Activated CD4-positive, alpha-beta T cell treated with anti-CD3 and anti-CD28 coated beads for 36 hours (primary cell): Measurements from ENCODE around the gene HDC. TPM values are rescaled to one million over a fixed set of nuclear protein-coding genes. Genes with fewer than 3 reads are reported as not detected.

Source experiments
- ATAC-seq: fragments of 200-7000 bp; cut with Tn5 transposase; one replicate; pipeline ENCODE4 v1.10.0; 2021; ENCODE audit warnings: mild to moderate bottlenecking, moderate library complexity
- CTCF ChIA-PET: fragments of 350-600 bp; sonication (Branson Sonifier 250); formaldehyde crosslinking; loops from one replicate; lab custom pipeline; 2021; ENCODE audit warnings: antibody characterized with exemption; lab: Charles Lee
- POLR2A ChIA-PET: fragments of 350-600 bp; sonication (Branson Sonifier 250); formaldehyde crosslinking; loops from one replicate; lab custom pipeline; 2021; ENCODE audit warnings: antibody characterized with exemption, inconsistent platforms; lab: Charles Lee
- DNase-seq: peaks from one replicate; pipeline ENCODE4 v3.0.0-alpha.2; 2020
- H3K27ac Mint-ChIP-seq: one replicate; pipeline ENCODE4 v1.8.0; 2021; ENCODE audit warnings: mixed read lengths
- H3K27me3 Mint-ChIP-seq: one replicate; pipeline ENCODE4 v1.8.0; 2021; ENCODE audit warnings: mixed read lengths
- H3K36me3 Mint-ChIP-seq: one replicate; pipeline ENCODE4 v1.8.0; 2021; ENCODE audit warnings: low read depth, mixed read lengths
- H3K4me1 Mint-ChIP-seq: one replicate; pipeline ENCODE4 v1.8.0; 2021; ENCODE audit warnings: mixed read lengths
- H3K4me3 Mint-ChIP-seq: one replicate; pipeline ENCODE4 v1.8.0; 2021; ENCODE audit warnings: mild to moderate bottlenecking, moderate library complexity, mixed read lengths
- H3K9me3 Mint-ChIP-seq: one replicate; pipeline ENCODE4 v1.8.0; 2021; ENCODE audit warnings: low read depth, mixed read lengths
- intact Hi-C, 2 experiments: fragments of 100-400 bp; cut with DNase I in 1 of 2; cut with micrococcal nuclease in 1 of 2; formaldehyde crosslinking; loops; one replicate each; pipeline versions ENCODE4 v1.14.2 to v1.15.1; 2022 to 2024; cut with DNase I, micrococcal nuclease
- total RNA-seq, 2 experiments: library from RNA; stranded (reverse); gene quantifications; one replicate each; pipeline ENCODE4 v1.2.3, GENCODE V29; 2021

Gene HDC
- total RNA-seq, 2 experiments from 2014 or later = 0.18 to 0.32 TPM

GRCh38 chr15:50256188-50257041 is 9.1 kb downstream of the HDC start:
- ChIA-PET CTCF (interaction anchor here (1.1 kb wide), 1 partner anchor 10 kb away, joined by 3 read pairs; no protein-coding TSS in a partner anchor), POLR2A (no interaction called here)
- Mint-ChIP-seq H3K4me1 (peaks cover 39% of the 10 kb centered on the region), H3K36me3 (no peaks in the 10 kb centered on the region), H3K9me3 (no peaks in the 10 kb centered on the region), H3K27me3 (no peaks in the 10 kb centered on the region), H3K27ac (no peak overlapping the region), H3K4me3 (no peak overlapping the region)
- no peak for DNase-seq
- intact Hi-C loops = no loop called here
- no peak for ATAC-seq

- intact Hi-C loops = no loop called here
- POLR2A ChIA-PET = no interaction called here
- CTCF ChIA-PET = no interaction called here
- Mint-ChIP-seq H3K27ac (no peak overlapping the region), H3K9me3 (no peaks in the 10 kb centered on the region), H3K36me3 (peaks cover 2% of the 10 kb centered on the region), H3K4me3 (no peak overlapping the region), H3K4me1 (peaks cover 29% of the 10 kb centered on the region), H3K27me3 (no peaks in the 10 kb centered on the region)
- ATAC-seq (no peak), DNase-seq (no peak)
These were observed 13.0 kb downstream of the HDC start for GRCh38 chr15:50252556-50252955.

GRCh38 chr15:50251638-50252182 is 13.8 kb downstream of the HDC start:
- no peak overlapping the region for H3K4me3 Mint-ChIP-seq
- CTCF ChIA-PET = no interaction called here
- no peak for DNase-seq
- no peak for ATAC-seq
- peaks cover 2% of the 10 kb centered on the region for H3K36me3 Mint-ChIP-seq
- no peaks in the 10 kb centered on the region for H3K27me3 Mint-ChIP-seq
- no peaks in the 10 kb centered on the region for H3K9me3 Mint-ChIP-seq
- H3K4me1 Mint-ChIP-seq = peaks cover 30% of the 10 kb centered on the region
- intact Hi-C loops = no loop called here
- POLR2A ChIA-PET = no interaction called here
- H3K27ac Mint-ChIP-seq = no peak overlapping the region

- ChIA-PET POLR2A (interaction anchor here (4.1 kb wide), 1 partner anchor 11 kb away, joined by 34 read pairs; no protein-coding TSS in a partner anchor), CTCF (interaction anchor here (0.7 to 0.9 kb wide), 2 partner anchors 12 to 65 kb away, joined by 3 to 4 read pairs; no protein-coding TSS in a partner anchor)
- DNase-seq (no peak), ATAC-seq (no peak)
- intact Hi-C loops = no loop called here
- Mint-ChIP-seq H3K9me3 (no peaks in the 10 kb centered on the region), H3K27me3 (no peaks in the 10 kb centered on the region), H3K4me3 (no peak overlapping the region), H3K4me1 (peaks cover 33% of the 10 kb centered on the region), H3K27ac (no peak overlapping the region), H3K36me3 (peaks cover 2% of the 10 kb centered on the region)
These were observed 14.6 kb downstream of the HDC start for GRCh38 chr15:50250760-50251394.

GRCh38 chr15:50249704-50250103 is 15.8 kb downstream of the HDC start:
- H3K27ac Mint-ChIP-seq = peak overlapping the region; percentile 96
- peaks cover 33% of the 10 kb centered on the region for H3K4me1 Mint-ChIP-seq
- ATAC-seq (no peak), DNase-seq (no peak)
- ChIA-PET CTCF (interaction anchor here (1.0 to 4.0 kb wide), 5 partner anchors 9 to 113 kb away, joined by 3 to 32 read pairs (median 4); partner anchors contain the start of gene SLC27A2), POLR2A (interaction anchor here (4.1 kb wide), 1 partner anchor 12 kb away, joined by 34 read pairs; no protein-coding TSS in a partner anchor)
- H3K9me3 Mint-ChIP-seq = no peaks in the 10 kb centered on the region
- H3K27me3 Mint-ChIP-seq = no peaks in the 10 kb centered on the region
- intact Hi-C loops = loop anchor here (1.0 to 10.0 kb wide), 6 partner anchors 11 to 635 kb away; partner anchors contain the start of genes DTWD1 (in 1 of the 2), FAM227B (in 1 of the 2) and SLC27A2 (in 1 of the 2)
- no peak overlapping the region for H3K4me3 Mint-ChIP-seq
- H3K36me3 Mint-ChIP-seq = peaks cover 2% of the 10 kb centered on the region

GRCh38 chr15:50248994-50249582 is 16.4 kb downstream of the HDC start:
- CTCF ChIA-PET = interaction anchor here (1.0 to 4.0 kb wide), 6 partner anchors 8 to 112 kb away, joined by 3 to 32 read pairs (median 6); partner anchors contain the start of gene SLC27A2
- POLR2A ChIA-PET = interaction anchor here (0.9 to 4.1 kb wide), 6 partner anchors 10 to 114 kb away, joined by 3 to 34 read pairs (median 4); no protein-coding TSS in a partner anchor
- Mint-ChIP-seq H3K36me3 (peaks cover 2% of the 10 kb centered on the region), H3K4me1 (peaks cover 33% of the 10 kb centered on the region), H3K4me3 (peak overlapping the region; percentile 67), H3K27ac (peak overlapping the region; percentile 96), H3K9me3 (no peaks in the 10 kb centered on the region), H3K27me3 (no peaks in the 10 kb centered on the region)
- no peak for DNase-seq
- ATAC-seq = peak; percentile 8
- intact Hi-C loops = loop anchor here (1.0 to 10.0 kb wide), 7 partner anchors 11 to 636 kb away; partner anchors contain the start of genes DTWD1 (in 1 of the 2), FAM227B (in 1 of the 2) and SLC27A2 (in 1 of the 2)

- CTCF ChIA-PET = interaction anchor here (0.8 to 4.0 kb wide), 5 partner anchors 7 to 1039 kb away, joined by 3 to 32 read pairs (median 4); no protein-coding TSS in a partner anchor
- Mint-ChIP-seq H3K4me3 (peak overlapping the region; percentile 67), H3K36me3 (peaks cover 2% of the 10 kb centered on the region), H3K27ac (peak overlapping the region; percentile 96), H3K9me3 (no peaks in the 10 kb centered on the region), H3K27me3 (no peaks in the 10 kb centered on the region), H3K4me1 (peaks cover 33% of the 10 kb centered on the region)
- ATAC-seq (peak; percentile 99), DNase-seq (peak; percentile 83)
- intact Hi-C loops = loop anchor here in 1 of 2 experiments (1.0 to 10.0 kb wide), 5 partner anchors 27 to 637 kb away; partner anchors contain the start of genes DTWD1, FAM227B and SLC27A2
- POLR2A ChIA-PET = interaction anchor here (0.9 to 4.1 kb wide), 5 partner anchors 11 to 113 kb away, joined by 3 to 34 read pairs (median 5); no protein-coding TSS in a partner anchor
These were observed 17.5 kb downstream of the HDC start for GRCh38 chr15:50247819-50248655.

- ATAC-seq (no peak), DNase-seq (no peak)
- no peaks in the 10 kb centered on the region for H3K27me3 Mint-ChIP-seq
- H3K4me1 Mint-ChIP-seq = peaks cover 37% of the 10 kb centered on the region
- POLR2A ChIA-PET = no interaction called here
- intact Hi-C loops = loop anchor here in 1 of 2 experiments (5.0 to 10.0 kb wide), 3 partner anchors 64 to 638 kb away; partner anchors contain the start of genes DTWD1, FAM227B and SLC27A2
- H3K36me3 Mint-ChIP-seq = peaks cover 2% of the 10 kb centered on the region
- CTCF ChIA-PET = interaction anchor here (1.2 to 4.0 kb wide), 3 partner anchors 10 to 69 kb away, joined by 3 to 32 read pairs (median 12); no protein-coding TSS in a partner anchor
- peak overlapping the region; percentile 41 for H3K27ac Mint-ChIP-seq
- no peak overlapping the region for H3K4me3 Mint-ChIP-seq
- H3K9me3 Mint-ChIP-seq = no peaks in the 10 kb centered on the region
These were observed 18.9 kb downstream of the HDC start for GRCh38 chr15:50246631-50247030.

- no peak overlapping the region for H3K27ac Mint-ChIP-seq
These were observed 20.4 kb downstream of the HDC start for GRCh38 chr15:50244959-50245624.

More at GRCh38 chr15:50244959-50245624, 20.4 kb downstream of the HDC start:
- no peak for DNase-seq
- Mint-ChIP-seq H3K36me3 (peaks cover 2% of the 10 kb centered on the region), H3K4me1 (peaks cover 46% of the 10 kb centered on the region), H3K27me3 (no peaks in the 10 kb centered on the region), H3K4me3 (no peak overlapping the region), H3K9me3 (no peaks in the 10 kb centered on the region)
- ChIA-PET CTCF (interaction anchor here (2.2 kb wide), 1 partner anchor 71 kb away, joined by 7 read pairs; no protein-coding TSS in a partner anchor), POLR2A (no interaction called here)
- intact Hi-C loops = loop anchor here in 1 of 2 experiments (5.0 to 10.0 kb wide), 3 partner anchors 63 to 640 kb away; partner anchors contain the start of genes DTWD1, FAM227B and SLC27A2
- ATAC-seq = no peak
